HCEC 1CT (cell line): ENCODE data around the gene FAM72A.

Source experiments
- DNase-seq: peaks from one replicate; pipeline ENCODE4 v3.0.0-alpha.2; 2017

FAM72A gene

DNA sequence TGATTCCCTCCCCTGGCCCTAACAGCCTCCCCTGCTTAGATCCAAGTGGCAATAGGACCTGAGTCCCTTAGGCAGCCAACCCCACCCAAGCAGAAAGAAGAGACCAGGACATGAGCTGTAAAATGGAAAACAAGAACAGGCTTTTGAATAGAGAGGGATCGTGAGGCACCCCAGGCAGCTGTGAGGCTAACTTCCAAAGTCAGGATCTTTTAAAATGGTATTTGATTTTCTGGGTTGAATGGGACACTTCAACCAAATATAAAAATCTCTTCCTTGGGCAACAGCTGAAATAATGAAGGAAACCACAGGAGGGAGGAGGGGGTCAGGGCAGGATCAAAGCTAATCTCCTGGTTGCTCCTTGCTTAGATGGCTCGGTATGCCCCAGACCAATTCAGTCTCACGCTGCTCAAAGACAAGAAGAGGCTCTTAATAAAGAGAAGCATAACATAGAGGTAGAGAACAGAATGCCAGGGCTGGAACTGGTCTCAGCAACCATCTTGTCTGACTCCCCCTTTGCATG is 56.8 kb downstream of the FAM72A start:
- no peak for DNase-seq

DNA sequence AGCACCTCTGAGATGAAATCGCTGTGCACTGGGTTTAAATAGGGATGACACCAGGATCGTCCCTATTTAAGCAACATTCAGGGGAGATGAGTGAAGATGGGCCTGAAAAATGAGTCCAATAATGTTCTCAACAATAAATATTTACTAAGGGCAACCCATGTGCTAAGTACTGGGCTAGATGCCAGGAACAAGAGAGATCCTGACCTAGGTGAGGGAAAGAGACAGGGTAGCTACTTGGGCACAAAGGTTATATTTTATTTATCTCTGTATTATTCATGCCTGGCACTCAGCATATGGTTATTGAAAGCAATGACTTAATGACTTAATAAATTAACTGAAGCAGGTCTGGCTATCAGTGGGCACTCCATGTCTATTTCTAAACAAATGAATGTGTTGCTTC is 58.0 kb downstream of the FAM72A start:
- no peak for DNase-seq

DNA sequence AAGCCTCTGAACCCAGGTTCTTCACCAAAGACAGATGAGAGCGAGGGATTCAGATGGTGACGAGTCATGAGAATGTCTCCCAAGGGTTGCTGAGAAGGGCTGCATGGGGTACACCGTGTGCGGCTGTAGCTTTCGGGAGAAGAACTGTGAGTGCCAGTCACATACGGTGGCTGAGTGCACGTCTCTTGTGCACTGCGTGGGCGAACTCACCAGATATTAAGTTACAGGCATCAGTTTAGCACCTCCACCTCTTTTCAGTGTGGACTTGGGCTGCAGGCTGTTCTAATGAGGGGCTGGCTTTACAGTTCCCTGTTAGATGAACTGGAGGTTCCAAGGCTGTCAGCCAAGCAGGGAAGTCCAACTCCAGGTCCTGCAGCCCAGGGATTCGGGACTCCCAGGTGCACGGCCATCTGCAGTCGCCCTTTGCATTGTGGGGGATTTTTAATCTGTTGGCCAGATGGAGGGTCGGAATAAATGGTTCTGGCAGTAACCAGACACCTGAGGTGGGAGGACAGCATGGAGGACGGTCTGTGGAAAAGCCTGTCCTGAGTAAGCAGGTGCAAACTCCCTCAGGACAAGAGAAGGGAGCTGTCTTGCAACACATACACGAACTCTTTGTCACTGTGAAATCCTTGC is 59.0 kb downstream of the FAM72A start:
- no peak for DNase-seq

DNA sequence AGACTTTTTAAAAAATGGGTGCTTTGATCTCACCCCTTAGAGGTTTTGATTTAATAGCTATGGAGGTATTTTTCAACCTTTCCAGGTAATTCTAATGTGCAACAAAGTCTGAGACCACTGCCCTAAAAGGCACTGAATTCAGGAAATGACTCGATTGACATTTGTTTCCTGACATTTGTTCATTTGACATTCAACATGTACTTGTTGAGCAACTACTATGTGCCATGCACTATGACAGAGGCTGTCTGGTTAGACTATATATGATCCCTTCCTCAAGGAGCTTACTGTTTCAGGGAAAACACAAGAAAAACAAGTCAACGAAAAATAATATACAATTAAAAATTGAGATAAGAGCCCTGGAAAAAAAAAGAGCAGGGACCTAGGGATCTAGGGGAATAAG is 59.9 kb downstream of the FAM72A start:
- no peak for DNase-seq

DNA sequence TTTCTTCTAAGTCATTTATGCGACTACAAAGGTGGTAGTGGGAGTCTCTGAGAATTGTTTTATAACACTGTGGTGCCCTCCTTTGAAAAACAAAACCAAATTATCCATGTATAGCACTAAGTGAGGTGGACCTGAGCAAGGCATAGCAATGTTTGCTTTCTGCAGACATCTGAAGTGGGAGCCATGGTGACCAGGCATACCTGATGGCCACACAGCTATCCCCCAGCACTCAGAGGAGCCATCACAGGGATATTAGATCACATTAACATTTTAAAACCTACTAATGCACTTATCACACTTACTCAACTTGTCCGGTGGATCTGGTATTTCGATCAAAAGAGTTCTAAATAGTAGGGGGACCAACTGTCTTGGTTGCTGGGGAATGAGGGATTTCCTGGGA is 60.6 kb downstream of the FAM72A start:
- DNase-seq, result no peak

DNA sequence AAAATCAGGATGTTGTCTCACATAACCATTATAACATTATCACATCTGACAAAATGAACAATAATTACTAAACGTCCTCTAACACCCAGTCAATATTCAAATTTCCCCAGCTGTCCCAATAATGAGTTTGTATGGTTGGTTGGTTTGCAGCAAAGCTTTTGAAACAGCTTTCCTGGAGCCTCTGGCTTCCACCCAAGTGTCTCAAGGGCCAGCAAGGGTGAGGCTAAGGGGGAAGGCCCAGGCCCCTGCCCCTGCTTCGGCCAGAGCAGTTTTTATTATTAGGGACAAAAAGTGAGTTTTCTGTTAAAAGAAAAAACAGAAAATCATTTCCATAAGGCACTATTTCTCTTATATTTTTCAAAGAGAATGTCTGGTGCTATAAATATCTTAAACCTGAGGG is 66.4 kb downstream of the FAM72A start:
- no peak for DNase-seq
